Activated effector memory CD4-positive, alpha-beta T cell treated with Interleukin-2 at 50 U/mL for 16 hours (primary cell): ENCODE measurements around the gene PPA2.
"Not testable (repeated sequence)": the region's sequence is repeated elsewhere in the genome, so short reads cannot be mapped to it uniquely, and the experiment has no call there.

Experiments
- DNase-seq: peaks from one replicate; pipeline ENCODE4 v3.0.0-alpha.2; 2020

The PPA2 gene

DNA sequence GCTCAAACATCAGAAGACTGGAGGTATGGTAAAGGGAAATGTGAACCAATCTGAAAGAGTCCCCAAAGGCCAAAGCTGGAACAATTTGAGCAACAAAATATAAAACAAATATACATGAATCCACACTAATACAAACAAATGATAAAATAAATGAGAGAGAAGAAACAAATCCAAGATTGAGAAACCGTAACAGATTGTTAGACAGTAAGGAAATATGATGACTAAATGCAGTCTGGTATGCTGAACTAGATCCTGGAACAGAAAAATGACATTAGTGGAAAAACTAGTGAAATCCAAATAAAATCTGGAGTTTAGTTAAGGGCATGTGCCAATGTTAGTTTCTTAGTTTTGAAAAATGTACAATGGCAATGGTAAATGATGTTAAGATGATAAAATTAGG is 15.9 kb downstream of the PPA2 start:
- no peak for DNase-seq

DNA sequence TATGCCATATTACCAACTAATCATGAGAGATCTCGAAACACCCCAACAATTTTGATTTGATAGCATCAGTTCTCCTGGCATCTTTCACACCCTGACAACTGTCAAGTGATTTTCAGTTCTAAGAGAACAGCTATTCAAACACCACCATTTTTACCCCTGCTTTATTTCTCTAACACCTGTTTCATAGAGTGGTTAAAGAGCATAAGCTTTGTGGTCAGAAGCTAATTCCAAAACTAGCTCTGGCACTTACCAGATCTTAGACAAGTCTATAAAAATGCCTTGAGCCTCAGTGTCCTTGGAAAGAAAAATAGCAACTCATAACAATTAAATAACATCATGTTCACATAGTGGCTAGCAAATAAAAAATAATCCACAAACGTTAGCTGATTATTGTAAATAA is 17.9 kb downstream of the PPA2 start:
- no peak for DNase-seq

DNA sequence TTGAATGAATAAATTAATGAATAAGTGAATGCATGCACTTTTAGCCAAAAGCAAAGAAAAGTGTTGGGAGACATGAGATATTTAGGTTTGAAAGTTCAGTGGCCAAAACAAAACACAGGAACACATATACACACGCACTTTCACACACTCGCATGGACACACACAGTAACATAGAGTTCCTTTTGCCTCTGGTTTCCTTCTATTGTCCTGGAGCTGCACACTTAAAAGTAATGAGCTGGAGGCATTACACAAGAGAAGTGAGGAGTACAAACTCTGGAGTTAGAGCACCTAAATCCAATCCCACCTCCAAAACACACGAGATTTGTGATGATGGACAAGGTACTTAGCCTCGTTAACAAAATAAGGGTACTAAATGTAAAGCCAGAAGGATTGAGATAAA is 18.7 kb downstream of the PPA2 start:
- DNase-seq: no peak

GRCh38 chr4:105453550-105454205 is 20.2 kb downstream of the PPA2 start:
- DNase-seq: no peak

DNA sequence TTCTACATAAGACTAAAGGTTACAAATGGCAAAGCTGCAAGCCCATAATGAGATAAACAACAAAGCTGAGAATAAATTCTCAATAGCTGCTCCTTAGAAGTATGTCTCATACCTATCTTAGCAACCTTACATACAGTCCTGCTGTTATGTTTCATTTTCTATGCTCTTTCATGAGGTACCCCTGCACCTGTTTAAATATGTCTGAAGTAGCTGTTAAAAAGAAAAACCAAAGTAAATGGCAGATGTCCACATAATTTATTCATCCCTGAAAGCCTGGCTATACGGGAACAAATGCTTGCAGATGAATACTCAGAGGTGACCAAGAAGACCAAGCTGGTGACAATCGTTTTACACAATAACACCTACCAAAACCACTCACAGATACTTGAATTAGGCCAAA is 22.5 kb downstream of the PPA2 start:
- no peak for DNase-seq

DNA sequence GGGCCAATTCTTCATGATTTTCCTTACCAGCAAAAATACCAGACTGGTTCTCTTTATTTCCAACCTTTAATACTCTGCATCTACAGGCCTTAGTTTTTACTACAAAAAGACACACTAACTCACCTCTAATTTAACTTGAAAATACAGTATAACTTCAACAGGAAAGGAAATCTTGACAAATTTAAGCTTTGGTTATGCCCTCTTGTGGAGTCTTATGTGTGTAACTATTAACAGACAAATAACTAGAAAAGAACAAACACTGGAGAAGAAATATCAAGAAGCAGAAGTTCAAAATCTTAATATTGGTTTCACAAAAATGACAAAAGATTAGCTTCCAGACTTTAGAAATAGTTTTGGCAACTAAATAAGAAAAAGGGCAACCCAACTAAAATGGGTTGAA is 33.0 kb downstream of the PPA2 start:
- DNase-seq: no peak

GRCh38 chr4:105437637-105438036 is 36.2 kb downstream of the PPA2 start:
- no peak for DNase-seq

GRCh38 chr4:105436414-105436813 is 37.4 kb downstream of the PPA2 start:
- DNase-seq: no peak

DNA sequence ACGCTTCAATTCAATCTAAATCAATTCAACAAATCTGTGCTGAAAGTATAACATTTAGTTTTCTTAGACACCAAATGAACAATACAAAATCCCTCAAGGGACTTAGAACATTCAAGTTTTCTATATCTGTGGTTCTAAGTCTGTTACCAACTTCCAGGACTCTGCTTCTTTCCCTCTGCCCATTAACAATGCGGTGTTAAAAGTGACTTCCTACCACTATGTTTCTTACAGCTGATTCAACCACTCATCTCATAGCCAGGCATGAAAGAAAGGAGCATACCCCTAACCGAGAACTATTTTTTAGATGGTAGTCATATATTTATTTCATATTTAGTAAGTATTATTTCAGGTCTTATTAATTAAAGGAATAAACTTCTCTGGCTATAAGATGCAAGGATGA is 38.9 kb downstream of the PPA2 start:
- no peak for DNase-seq

DNA sequence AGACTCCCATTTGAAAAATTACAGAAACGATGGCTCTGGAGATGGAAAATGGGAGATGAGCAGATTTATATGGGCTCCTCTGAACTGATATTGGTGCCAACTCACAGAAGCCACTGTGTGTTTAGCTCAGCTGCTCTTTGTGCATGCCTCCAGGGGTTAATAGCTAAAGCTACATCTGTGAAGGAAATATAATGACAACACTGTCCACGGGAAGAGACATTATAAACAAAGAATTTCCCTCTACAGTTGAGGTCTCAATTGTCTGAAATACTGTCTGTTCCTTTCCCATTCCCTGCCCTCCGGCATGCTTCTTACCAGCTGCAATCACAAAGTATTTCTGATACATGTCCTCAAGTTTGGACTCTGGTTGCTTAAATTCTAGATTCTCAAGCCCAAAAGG is 40.4 kb downstream of the PPA2 start:
- DNase-seq: no peak

DNA sequence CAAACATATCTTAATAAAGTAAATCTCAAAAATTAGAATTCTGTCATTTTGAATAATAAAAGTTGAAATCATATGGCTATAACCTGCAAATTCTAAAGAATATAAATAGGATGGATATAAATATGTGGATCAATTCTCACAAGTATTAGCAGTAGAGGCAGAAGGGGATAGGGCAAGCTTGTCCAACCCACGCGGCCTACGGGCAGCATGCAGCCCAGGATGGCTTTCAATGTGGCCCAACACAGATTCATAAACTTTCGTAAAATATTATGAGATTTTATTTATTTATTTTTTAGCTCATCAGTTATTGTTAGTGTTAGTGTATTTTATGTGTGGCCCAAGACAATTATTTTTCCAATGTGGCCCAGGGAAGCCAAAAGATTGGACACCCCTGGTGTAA is 41.4 kb downstream of the PPA2 start:
- DNase-seq: no peak

DNA sequence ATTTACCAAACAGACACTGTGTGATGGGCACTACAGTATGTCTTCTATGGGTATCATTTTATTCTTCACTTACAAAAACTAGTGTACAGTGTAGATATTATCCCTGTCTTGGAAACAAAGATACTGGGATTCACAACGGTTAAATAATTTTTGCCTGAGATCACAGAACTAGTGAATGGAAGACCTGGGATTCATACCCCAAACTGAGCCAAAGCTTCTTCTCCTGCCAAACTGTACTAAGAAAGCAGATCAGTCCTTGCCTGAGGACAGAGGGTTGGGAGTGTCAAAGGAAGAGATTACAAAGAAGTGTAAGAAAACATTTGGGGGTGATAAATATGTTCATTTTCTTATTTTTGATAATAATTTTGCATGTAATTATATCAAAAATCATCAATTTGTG is 43.1 kb downstream of the PPA2 start:
- no peak for DNase-seq

DNA sequence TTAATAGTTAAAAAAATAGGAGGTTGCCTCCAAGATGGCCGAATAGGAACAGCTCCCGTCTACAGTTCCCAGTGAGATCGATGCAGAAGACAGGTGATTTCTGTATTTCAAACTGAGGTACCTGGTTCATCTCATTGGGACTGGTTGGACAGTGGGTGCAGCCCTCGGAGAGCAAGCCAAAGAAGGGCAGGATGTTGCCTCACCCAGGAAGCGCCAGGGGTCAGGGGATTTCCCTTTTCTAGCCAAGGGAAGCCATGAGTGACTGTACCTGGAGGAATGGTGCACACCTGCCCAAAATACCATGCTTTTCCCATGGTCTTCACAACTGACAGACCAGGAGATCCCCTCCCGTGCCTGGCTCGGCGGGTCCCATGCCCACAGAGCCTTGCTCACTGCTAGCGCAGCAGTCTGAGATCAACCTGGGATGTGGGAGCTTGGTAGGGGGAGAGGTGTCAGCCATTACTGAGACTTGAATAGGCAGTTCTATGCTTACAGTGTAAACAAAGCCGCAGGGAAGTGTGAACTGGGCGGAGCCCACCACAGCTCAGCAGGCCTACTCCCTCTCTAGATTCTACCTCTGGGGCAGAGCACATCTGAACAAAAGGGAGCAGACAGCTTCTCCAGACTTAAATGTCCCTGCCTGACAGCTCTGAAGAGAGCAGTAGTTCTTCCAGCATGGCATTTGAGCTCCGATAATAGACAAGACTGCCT is 47.5 kb downstream of the PPA2 start:
- no peak for DNase-seq

DNA sequence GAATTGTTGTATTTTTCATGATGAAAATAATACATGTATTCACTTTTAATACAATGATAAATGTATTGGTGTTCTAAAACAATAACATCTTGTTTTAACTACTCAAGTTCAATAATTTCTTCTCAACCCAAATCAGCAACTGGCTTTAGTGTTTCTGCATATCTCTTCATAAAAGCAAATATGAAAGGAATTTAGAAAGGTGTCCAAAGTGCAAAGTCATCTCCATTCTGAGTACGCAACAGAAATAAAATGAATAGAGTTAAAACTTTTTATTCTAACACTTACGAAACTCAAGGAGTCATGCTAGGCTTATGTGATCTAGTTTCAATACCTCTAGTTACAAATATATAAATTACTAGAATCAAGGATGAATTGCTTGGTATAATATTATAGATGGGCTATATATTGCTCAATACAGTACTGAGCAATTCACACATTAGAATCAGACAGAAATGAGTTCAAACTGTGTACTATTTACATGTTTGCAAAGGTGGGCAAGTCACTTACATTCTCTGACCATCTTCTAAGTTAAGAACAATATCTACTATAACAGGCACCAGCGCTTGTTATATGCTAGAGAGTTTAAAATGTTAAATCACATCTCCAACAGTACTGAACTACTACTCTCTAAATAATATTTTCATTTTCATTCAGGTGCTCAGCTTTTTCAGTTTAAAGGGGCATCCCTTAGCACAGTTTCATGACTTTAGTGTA is 51.5 kb downstream of the PPA2 start:
- DNase-seq: no peak

DNA sequence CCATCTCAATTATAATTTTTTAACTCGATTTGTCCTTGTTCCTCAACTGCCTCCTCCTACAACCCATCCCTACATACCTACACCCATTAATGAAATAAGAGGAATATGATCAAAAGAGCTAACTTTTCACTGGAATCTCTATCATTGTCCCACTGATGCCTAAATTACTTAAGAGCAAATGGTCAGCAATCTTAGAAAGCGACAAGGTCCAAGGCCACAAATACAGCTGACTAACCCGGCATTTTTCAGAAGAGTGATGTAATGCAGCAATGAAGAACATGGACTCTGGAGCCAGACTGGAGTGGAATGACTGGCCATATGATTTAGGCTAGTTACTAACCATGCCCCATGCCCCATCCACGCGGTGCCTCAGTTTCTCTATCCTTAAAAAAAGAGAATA is 56.2 kb downstream of the PPA2 start:
- DNase-seq: no peak

GRCh38 chr4:105415281-105415744 is 58.5 kb downstream of the PPA2 start:
- no peak for DNase-seq

DNA sequence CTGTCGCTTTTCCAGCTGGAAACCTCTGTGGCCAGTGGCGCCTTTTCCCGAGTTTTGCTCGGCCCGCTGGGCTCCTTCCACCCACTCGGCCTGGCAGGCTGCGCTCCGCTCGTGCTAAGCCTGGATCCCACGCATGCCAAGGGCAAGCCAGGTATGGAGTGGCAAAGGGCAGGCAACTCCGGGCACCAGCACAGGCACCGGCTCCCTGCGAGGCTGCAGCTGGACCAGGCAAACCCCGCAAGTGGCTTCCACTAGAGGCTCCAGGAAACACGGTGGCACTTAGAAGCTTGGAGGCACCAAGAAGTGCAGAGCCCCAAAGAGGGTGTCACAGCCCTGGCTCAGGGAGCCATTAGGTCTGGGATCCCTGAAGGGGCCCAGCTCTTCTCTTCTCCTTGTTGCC is 59.5 kb downstream of the PPA2 start:
- DNase-seq: no peak

GRCh38 chr4:105409135-105409534 is 64.7 kb downstream of the PPA2 start:
- DNase-seq: not testable (repeated sequence)

GRCh38 chr4:105400901-105401677 is 72.8 kb downstream of the PPA2 start:
- DNase-seq: no peak

- no peak for DNase-seq
These were observed 74.2 kb downstream of the PPA2 start for GRCh38 chr4:105399532-105400161.

GRCh38 chr4:105392858-105393257 is 81.0 kb downstream of the PPA2 start:
- DNase-seq: no peak

DNA sequence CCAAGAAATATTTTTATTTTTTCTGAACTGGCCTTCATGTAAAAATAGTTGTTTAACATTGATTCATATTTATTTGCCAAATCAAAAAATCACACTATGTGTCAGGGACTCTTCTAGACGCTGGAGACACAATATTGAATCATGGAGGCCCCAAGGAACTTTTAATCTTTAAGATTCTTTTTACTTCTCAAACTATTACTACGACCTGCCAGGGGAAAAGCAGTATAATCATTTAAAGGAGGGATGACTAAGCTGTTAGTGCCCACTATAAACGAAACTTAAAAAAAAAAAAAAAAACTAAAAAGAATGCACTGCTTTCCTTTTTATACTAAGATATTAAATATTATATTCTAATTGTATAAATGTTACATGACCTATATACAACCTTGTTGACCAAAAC is 84.7 kb downstream of the PPA2 start:
- DNase-seq: no peak

DNA sequence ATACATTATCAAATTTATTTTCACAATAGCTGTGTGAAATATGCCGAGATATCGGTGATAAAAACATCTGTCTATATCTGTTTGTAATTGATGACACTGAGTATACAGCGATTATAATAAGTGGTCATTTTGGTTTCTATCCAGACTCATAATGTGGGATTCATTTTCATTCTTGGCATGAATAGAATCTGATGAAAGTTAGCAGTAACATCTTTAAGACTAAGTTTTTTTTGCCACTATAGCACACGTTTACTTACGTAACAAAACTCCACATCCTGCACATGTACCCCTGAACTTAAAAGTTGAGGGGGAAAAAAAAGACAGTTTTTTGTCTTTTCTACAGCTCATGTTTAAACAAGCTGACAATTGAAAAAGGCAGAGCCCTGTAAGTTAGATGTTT is 86.4 kb downstream of the PPA2 start:
- no peak for DNase-seq
